IgD-negative memory B cell (primary cell): ENCODE results near the gene ST13. TPM values are rescaled to one million over a fixed set of nuclear protein-coding genes. Genes with fewer than 3 reads are reported as not detected.
"Not testable (repeated sequence)": the region's sequence is repeated elsewhere in the genome, so short reads cannot be mapped to it uniquely, and the experiment has no call there.

Experiments
- H3K27ac Mint-ChIP-seq, 3 donors: one replicate each; pipeline ENCODE4 v1.8.0; 2020 to 2022; ENCODE audit warnings: mild to moderate bottlenecking in 3 of 3, mixed read lengths in 3 of 3, moderate library complexity in 1 of 3
- H3K27me3 Mint-ChIP-seq: one replicate; pipeline ENCODE4 v1.8.0; 2021; ENCODE audit warnings: mixed read lengths
- H3K36me3 Mint-ChIP-seq: one replicate; pipeline ENCODE4 v1.8.0; 2020; ENCODE audit warnings: mild to moderate bottlenecking, mixed read lengths
- H3K4me1 Mint-ChIP-seq, 3 donors: one replicate each; pipeline ENCODE4 v1.8.0; 2020 to 2022; ENCODE audit warnings: mixed read lengths in 3 of 3, mild to moderate bottlenecking in 1 of 3
- H3K4me3 Mint-ChIP-seq, 4 donors: one replicate each; pipeline ENCODE4 v1.8.0; 2020 to 2022; ENCODE audit warnings: mild to moderate bottlenecking in 4 of 4, mixed read lengths in 4 of 4, moderate library complexity in 3 of 4
- H3K9me3 Mint-ChIP-seq, 3 donors: one replicate each; pipeline ENCODE4 v1.8.0; 2020 to 2021; ENCODE audit warnings: mixed read lengths in 3 of 3, mild to moderate bottlenecking in 1 of 3
- polyA plus RNA-seq: library from polyadenylated mRNA; unstranded; fragments of 300-500 nt; fragmentation: Illumina TruSeq; gene quantifications from one replicate; pipeline ENCODE4 v1.2.3, GENCODE V29; 2021

The ST13 gene
- 211 TPM for polyA plus RNA-seq

GRCh38 chr22:40856513-40857308 is at the start of gene ST13, which contains the start of gene XPNPEP3:
Gene ST13 (minus strand): TSS chr22:40856639. CDS start chr22:40856540, 99 bp downstream.
Gene XPNPEP3 (plus strand): TSS chr22:40857148. CDS start chr22:40857182, 34 bp downstream.
- Mint-ChIP-seq H3K4me1 (peaks cover 24 to 37% (median 37%) of the 10 kb centered on the region in 3 donors), H3K4me3 (peak within 1 kb of the TSS; percentile 96 to 99 (median 98)), H3K36me3 (peaks cover 1% of the 10 kb centered on the region)

DNA sequence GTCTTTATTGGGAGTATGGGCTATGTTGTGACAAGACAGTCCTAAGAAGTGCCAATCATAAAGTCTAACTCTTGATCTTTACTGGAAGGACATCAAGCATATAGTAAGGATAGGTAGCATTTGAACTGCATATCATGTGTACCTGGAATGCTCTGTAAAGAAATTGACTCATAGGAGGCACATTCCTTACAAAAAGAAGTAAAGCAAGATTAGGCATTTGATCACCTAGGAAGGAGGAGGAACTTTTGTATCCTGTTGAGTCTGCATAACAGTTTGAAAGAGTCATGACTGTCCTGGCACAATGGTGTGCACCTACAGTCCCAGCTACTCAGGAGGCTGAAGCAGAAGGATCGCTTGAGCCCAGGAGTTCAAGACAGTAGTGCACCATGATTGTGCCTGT is 47.7 kb upstream of the ST13 start:
- no peak overlapping the region for H3K27ac Mint-ChIP-seq
- H3K9me3 Mint-ChIP-seq: no peaks in the 10 kb centered on the region
- H3K36me3 Mint-ChIP-seq: peaks cover 3% of the 10 kb centered on the region
- H3K27me3 Mint-ChIP-seq: no peaks in the 10 kb centered on the region
- no peak overlapping the region for H3K4me3 Mint-ChIP-seq
- peaks cover 2 to 3% (median 2%) of the 10 kb centered on the region in 3 donors for H3K4me1 Mint-ChIP-seq

More at GRCh38 chr22:40856513-40857308, at the start of gene ST13, which contains the start of gene XPNPEP3:
- Mint-ChIP-seq H3K27ac (peak within 1 kb of the TSS; percentile 96 to 100 (median 100)), H3K27me3 (no peaks in the 10 kb centered on the region), H3K9me3 (no peaks in the 10 kb centered on the region)

DNA sequence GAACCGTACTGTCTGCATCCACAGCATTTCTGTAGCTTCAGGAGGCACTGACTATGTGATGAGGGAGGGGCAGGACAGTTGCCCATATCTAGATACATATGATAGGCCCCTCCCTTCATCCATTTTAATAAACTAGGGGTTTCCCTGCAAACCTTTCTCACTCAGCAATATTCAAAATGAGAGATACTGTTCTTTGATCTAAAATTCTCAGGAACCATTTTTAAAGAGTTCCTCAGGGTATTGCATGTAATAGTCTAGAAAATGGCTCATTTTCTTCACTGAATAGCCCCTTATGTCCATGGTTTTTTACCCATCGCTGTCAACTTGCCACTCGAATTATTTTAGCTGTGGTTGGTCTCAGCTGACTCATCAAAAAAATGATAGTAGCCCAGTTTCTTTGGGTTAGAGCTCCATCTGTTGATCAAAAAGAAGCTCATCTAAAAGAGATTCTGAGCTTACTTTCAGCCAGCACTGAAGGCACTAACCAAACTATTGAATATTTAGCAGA is 42.5 kb upstream of the ST13 start:
- Mint-ChIP-seq H3K27me3 (no peaks in the 10 kb centered on the region), H3K36me3 (peaks cover 3% of the 10 kb centered on the region), H3K27ac (peak overlapping the region in 1 of 3 donors; percentile 35), H3K9me3 (no peaks in the 10 kb centered on the region), H3K4me1 (peaks cover 4 to 7% (median 5%) of the 10 kb centered on the region in 3 donors), H3K4me3 (peak overlapping the region in 1 of 4 donors; percentile 4)

DNA sequence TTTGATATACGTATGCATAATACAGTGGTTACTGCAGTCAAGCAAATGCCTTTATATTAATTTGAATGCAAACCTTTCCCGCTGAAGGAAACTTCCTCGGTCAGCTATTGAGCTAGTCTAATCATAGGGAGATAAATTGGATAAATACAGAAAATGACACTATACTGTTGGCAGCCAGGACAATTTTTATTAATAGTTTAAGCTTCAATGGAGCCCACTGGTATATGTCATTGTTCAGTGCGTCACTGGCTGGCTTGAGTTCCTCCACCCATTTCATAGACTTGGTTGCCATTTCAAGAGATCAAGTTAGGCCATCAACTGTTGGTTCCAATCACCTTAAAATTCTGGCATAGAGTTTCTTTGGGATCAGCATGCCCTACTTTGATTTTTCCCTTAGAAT is 38.0 kb upstream of the ST13 start:
- Mint-ChIP-seq H3K9me3 (no peaks in the 10 kb centered on the region), H3K36me3 (no peaks in the 10 kb centered on the region), H3K27me3 (no peaks in the 10 kb centered on the region), H3K4me3 (no peak overlapping the region), H3K27ac (no peak overlapping the region), H3K4me1 (peaks cover 4 to 7% (median 5%) of the 10 kb centered on the region in 3 donors)

DNA sequence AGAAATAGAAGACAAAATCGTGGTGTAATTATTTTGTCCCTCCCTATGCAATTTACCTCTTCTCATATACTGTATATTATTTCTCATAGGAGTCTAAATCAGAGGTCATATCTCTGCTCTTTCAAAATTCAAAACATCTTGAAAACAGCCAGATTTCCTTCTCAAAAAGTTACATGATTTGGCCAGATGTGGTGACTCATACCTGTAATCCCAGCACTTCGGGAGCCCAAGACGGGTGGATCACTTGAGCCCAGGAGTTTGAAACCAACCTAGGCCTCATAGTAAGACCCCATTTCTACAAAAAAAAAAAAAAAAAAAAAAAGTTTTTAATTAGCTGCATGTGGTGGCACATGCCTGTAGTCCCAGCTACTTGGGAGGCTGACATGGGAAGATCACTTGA is 34.4 kb upstream of the ST13 start:
- Mint-ChIP-seq H3K27ac (no peak overlapping the region), H3K36me3 (peaks cover 3% of the 10 kb centered on the region)

DNA sequence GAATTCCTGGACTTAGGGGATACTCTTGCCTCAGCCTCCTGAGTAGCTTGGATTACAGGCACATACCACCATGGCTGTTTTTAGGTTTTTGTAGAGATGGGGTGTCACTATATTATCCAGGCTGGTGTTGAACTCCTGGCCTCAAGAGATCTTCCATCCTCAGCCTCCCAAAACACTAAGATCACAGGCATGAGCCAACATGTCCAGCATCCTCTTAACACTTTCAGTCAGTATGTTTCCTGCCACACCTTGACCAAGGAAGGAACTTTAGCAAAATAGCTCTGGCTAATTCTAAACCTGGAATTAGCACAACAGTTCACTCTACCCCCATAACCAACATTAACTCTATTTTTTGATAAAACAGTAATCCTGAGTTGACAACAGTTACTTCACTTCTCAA is 32.7 kb upstream of the ST13 start:
- H3K4me1 Mint-ChIP-seq: peaks cover 0 to 1% (median 0%) of the 10 kb centered on the region in 3 donors
- H3K27ac Mint-ChIP-seq: peak overlapping the region in 1 of 3 donors; percentile 68
- no peak overlapping the region for H3K4me3 Mint-ChIP-seq
- peaks cover 3% of the 10 kb centered on the region for H3K36me3 Mint-ChIP-seq
- H3K27me3 Mint-ChIP-seq: no peaks in the 10 kb centered on the region
- no peaks in the 10 kb centered on the region for H3K9me3 Mint-ChIP-seq

More for the DNA sequence above, 34.4 kb upstream of the ST13 start:
- Mint-ChIP-seq H3K9me3 (no peaks in the 10 kb centered on the region), H3K4me3 (no peak overlapping the region), H3K27me3 (no peaks in the 10 kb centered on the region), H3K4me1 (peaks cover 0 to 1% (median 0%) of the 10 kb centered on the region in 3 donors)

- no peak overlapping the region for H3K27ac Mint-ChIP-seq
- no peaks in the 10 kb centered on the region for H3K9me3 Mint-ChIP-seq
- peaks cover 0 to 4% (median 2%) of the 10 kb centered on the region in 3 donors for H3K4me1 Mint-ChIP-seq
- H3K36me3 Mint-ChIP-seq: peaks cover 1% of the 10 kb centered on the region
- H3K27me3 Mint-ChIP-seq: no peaks in the 10 kb centered on the region
- no peak overlapping the region for H3K4me3 Mint-ChIP-seq
Observed at GRCh38 chr22:40878922-40879321, 22.5 kb upstream of the ST13 start.

GRCh38 chr22:40877488-40877887 is 21.0 kb upstream of the ST13 start:
- Mint-ChIP-seq H3K27me3 (no peaks in the 10 kb centered on the region), H3K27ac (no peak overlapping the region), H3K4me1 (peaks cover 0 to 4% (median 2%) of the 10 kb centered on the region in 3 donors), H3K36me3 (peaks cover 1% of the 10 kb centered on the region), H3K4me3 (no peak overlapping the region), H3K9me3 (no peaks in the 10 kb centered on the region)

GRCh38 chr22:40876907-40877306 is 20.5 kb upstream of the ST13 start:
- Mint-ChIP-seq H3K9me3 (no peaks in the 10 kb centered on the region), H3K4me1 (peaks cover 0 to 4% (median 2%) of the 10 kb centered on the region in 3 donors), H3K4me3 (no peak overlapping the region), H3K27ac (no peak overlapping the region), H3K36me3 (peaks cover 1% of the 10 kb centered on the region), H3K27me3 (no peaks in the 10 kb centered on the region)

DNA sequence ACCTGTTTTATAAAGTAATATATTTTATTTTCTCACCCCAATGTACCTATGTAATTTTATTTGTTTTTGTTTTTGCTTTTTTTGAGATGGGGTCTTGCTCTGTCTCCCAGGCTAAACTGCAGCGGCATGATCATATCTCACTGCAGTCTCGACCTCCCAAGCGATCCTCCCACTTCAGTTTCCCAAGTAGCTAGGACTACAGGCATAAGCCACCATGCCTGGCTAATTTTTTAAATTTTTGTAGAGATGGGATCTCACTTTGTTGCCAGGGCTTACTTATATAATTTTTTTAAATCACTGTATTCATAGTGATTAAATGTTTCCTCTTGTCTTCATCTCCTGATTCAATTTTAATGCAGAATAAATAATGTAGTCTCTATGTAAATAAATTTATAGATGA is 18.7 kb upstream of the ST13 start:
- Mint-ChIP-seq H3K9me3 (no peaks in the 10 kb centered on the region), H3K27ac (peak overlapping the region in 1 of 3 donors; percentile 43), H3K27me3 (no peaks in the 10 kb centered on the region), H3K4me1 (peaks cover 0 to under 1% (median 0%) of the 10 kb centered on the region in 3 donors), H3K36me3 (peaks cover 1% of the 10 kb centered on the region), H3K4me3 (no peak overlapping the region)

- Mint-ChIP-seq H3K4me3 (no peak overlapping the region), H3K36me3 (peaks cover 1% of the 10 kb centered on the region), H3K27me3 (no peaks in the 10 kb centered on the region), H3K9me3 (no peaks in the 10 kb centered on the region), H3K27ac (peak overlapping the region in 1 of 3 donors; percentile 71), H3K4me1 (no peaks in the 10 kb centered on the region)
Observed at GRCh38 chr22:40874016-40874415, 17.6 kb upstream of the ST13 start.

DNA sequence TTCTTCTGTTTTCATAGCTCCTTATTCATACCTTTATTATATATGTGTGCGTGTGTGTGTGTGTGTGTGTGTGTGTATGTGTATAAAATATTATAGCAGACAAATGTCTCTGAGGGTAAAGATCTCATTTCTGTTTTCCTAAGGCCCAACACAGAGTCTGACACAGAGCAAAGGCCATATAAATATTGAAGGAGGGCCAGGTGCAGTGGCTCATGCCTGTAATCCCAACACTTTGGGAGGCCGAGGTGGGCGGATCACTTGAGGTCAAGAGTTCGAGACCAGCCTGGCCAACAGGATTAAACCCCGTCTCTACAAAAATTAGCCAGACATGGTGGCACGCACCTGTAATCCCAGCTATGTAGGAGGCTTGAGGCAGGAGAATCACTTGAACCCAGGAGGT is 11.9 kb upstream of the ST13 start:
- peaks cover 7 to 19% (median 11%) of the 10 kb centered on the region in 3 donors for H3K4me1 Mint-ChIP-seq
- not testable (repeated sequence) for H3K9me3 Mint-ChIP-seq, H3K4me3 Mint-ChIP-seq, H3K36me3 Mint-ChIP-seq, H3K27me3 Mint-ChIP-seq
- peak overlapping the region in 1 of 3 donors; percentile 36 for H3K27ac Mint-ChIP-seq

GRCh38 chr22:40867109-40867508 is 10.7 kb upstream of the ST13 start:
- peaks cover 2% of the 10 kb centered on the region for H3K36me3 Mint-ChIP-seq
- no peak overlapping the region for H3K4me3 Mint-ChIP-seq
- H3K9me3 Mint-ChIP-seq: no peaks in the 10 kb centered on the region
- H3K27ac Mint-ChIP-seq: no peak overlapping the region
- no peaks in the 10 kb centered on the region for H3K27me3 Mint-ChIP-seq
- H3K4me1 Mint-ChIP-seq: peaks cover 7 to 25% (median 11%) of the 10 kb centered on the region in 3 donors

DNA sequence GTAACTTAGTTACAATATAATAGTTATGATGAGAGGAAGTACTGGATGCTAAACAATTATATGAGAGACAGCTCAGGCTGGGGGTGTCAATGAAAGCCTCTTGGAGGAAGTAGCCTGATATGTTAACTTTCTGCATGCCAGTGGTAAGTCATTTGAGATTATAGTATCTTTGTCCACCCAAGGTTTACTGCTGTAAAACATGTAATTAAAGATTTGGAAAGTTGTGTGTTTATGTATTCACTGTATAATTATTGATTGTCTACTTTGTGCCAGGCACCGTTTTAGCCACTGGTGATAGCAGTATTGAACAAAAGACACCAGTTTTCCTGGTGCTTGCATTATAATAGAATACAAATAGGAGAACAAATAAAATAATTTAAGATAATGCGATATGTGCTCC is 6.1 kb upstream of the ST13 start:
- Mint-ChIP-seq H3K27ac (no peak overlapping the region), H3K9me3 (no peaks in the 10 kb centered on the region), H3K27me3 (no peaks in the 10 kb centered on the region), H3K36me3 (peaks cover 4% of the 10 kb centered on the region), H3K4me3 (peak overlapping the region in 1 of 4 donors; percentile 7), H3K4me1 (peaks cover 10 to 27% (median 19%) of the 10 kb centered on the region in 3 donors)

DNA sequence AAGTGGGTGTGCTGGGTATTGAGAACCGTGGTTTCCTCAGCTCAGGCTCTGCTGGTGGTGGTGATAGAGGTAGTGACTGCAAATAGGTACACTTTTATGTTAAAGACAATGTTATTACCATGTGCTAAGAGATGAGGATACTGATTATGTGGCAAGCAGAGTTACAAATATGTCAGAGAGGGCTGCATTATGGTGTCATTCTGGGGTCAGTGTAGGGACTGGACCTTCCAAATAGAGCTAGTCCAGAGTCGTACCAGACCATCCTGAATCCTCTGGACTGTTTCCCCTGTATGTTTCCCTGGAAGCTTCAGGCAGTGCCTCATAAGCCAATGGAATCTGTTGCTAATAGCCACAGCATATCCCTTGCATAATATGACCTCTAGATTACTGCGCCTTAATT is 5.6 kb upstream of the ST13 start, which contains the start of gene DNAJB7:
DNAJB7 (minus strand) TSS at position 101 of the 400 bp plus-strand sequence. CDS start 119 bp downstream, outside the sequence.
- H3K36me3 Mint-ChIP-seq: peaks cover 4% of the 10 kb centered on the region
- H3K4me3 Mint-ChIP-seq: peak within 1 kb of the TSS; percentile 7 to 63 (median 29)
- H3K9me3 Mint-ChIP-seq: no peaks in the 10 kb centered on the region
- H3K27ac Mint-ChIP-seq: peak within 1 kb of the TSS in 1 of 3 donors; percentile 13
- H3K4me1 Mint-ChIP-seq: peaks cover 10 to 31% (median 21%) of the 10 kb centered on the region in 3 donors
- no peaks in the 10 kb centered on the region for H3K27me3 Mint-ChIP-seq
